NCI-H226 (cell line): Measurements from ENCODE around the gene DDTL.

Experiments used
- DNase-seq: peaks from one replicate; pipeline ENCODE4 v3.0.0-alpha.2; 2015

DDTL gene

GRCh38 chr22:24007253-24008021, 40.7 kb downstream of the DDTL start:
- no peak for DNase-seq

- DNase-seq = no peak
Measured at GRCh38 chr22:24008022-24008283, 41.3 kb downstream of the DDTL start.

- no peak for DNase-seq
Measured at GRCh38 chr22:24008381-24009226, 41.9 kb downstream of the DDTL start.

GRCh38 chr22:24009227-24010017, 42.7 kb downstream of the DDTL start:
- DNase-seq = no peak

GRCh38 chr22:24010018-24010391, 43.3 kb downstream of the DDTL start:
- no peak for DNase-seq

- DNase-seq = no peak
Measured at GRCh38 chr22:24011735-24012068, 45.0 kb downstream of the DDTL start.

GRCh38 chr22:24016156-24016555, 49.5 kb downstream of the DDTL start:
- no peak for DNase-seq

- DNase-seq = no peak
Measured at GRCh38 chr22:24021304-24021703, 54.6 kb downstream of the DDTL start.
